ENCODE results near the gene SHROOM1.

The SHROOM1 gene

DNA sequence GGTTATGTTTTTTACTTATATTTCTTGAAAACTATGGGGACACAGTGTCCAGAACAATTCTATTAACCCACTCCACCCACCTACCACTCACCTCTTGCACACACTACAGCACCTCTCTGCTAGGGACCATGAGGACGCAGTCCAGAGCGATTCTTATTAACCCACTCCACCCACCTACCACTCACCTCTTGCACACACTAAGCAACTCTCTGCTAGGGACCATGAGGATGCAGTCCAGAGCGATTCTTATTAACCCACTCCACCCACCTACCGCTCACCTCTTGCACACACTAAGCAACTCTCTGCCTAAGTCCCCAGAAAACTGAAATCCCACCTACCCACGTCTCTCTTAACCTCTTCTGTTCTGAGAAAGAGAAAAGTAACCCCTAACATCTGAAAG lies 2.2 kb upstream of the SHROOM1 start:
- no peak for DNase-seq (ENCODE audit: low read depth)
- TF ChIP-seq, protein P1, sequence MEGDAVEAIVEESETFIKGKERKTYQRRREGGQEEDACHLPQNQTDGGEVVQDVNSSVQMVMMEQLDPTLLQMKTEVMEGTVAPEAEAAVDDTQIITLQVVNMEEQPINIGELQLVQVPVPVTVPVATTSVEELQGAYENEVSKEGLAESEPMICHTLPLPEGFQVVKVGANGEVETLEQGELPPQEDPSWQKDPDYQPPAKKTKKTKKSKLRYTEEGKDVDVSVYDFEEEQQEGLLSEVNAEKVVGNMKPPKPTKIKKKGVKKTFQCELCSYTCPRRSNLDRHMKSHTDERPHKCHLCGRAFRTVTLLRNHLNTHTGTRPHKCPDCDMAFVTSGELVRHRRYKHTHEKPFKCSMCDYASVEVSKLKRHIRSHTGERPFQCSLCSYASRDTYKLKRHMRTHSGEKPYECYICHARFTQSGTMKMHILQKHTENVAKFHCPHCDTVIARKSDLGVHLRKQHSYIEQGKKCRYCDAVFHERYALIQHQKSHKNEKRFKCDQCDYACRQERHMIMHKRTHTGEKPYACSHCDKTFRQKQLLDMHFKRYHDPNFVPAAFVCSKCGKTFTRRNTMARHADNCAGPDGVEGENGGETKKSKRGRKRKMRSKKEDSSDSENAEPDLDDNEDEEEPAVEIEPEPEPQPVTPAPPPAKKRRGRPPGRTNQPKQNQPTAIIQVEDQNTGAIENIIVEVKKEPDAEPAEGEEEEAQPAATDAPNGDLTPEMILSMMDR (IDR thresholded peaks at IDR 0.05; ENCODE audit: control insufficient read depth, extremely low read depth, insufficient read depth), result no peak

DNA sequence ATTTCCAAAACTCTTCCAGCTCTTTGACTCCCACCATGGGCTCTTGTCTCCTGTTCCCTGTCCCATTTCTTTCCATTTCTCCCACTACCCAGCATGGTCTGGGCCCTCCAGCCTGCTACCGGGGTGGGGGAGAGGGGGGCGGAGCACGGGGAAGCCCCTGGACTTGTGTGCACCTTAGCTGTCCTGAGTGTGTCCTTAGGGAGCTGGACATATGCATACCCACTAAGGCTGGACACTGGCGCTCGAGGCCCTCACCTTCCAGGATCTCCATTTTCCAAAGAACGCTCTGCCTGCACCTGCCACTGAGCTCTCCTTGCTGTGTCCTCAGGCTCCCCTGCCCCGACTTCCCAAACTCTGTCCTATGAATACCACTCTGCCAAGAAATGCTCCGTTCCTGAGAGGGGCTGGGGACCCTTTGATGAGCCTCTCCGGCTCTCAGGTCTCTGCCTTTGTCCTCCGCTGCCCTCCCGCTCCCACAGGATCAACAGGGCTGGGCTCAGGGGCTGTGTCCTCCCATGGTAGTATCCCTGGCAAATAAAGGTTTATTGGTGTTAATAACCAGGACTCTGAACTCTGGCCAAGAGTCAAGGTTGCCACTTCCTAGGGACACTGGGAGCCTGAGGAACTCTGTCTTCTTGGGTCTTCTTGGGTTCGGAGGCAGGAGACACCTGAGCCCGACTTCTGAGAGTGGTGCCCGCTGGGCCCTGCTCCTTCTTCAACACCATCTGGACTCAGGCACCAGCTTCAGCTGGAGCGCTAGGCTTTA lies 831 bp upstream of the SHROOM1 start:
- DNase-seq (ENCODE audit: low read depth), result no peak
- TF ChIP-seq, protein P1 (IDR thresholded peaks at IDR 0.05; ENCODE audit: control insufficient read depth, extremely low read depth, insufficient read depth), result no peak
- peak overlapping the region; percentile 67 for H3K4me3 ChIP-seq (ENCODE audit: low read depth, low read length)

More for the DNA sequence above, 2.2 kb upstream of the SHROOM1 start:
- no peak overlapping the region for H3K4me3 ChIP-seq (ENCODE audit: low read depth, low read length)

DNA sequence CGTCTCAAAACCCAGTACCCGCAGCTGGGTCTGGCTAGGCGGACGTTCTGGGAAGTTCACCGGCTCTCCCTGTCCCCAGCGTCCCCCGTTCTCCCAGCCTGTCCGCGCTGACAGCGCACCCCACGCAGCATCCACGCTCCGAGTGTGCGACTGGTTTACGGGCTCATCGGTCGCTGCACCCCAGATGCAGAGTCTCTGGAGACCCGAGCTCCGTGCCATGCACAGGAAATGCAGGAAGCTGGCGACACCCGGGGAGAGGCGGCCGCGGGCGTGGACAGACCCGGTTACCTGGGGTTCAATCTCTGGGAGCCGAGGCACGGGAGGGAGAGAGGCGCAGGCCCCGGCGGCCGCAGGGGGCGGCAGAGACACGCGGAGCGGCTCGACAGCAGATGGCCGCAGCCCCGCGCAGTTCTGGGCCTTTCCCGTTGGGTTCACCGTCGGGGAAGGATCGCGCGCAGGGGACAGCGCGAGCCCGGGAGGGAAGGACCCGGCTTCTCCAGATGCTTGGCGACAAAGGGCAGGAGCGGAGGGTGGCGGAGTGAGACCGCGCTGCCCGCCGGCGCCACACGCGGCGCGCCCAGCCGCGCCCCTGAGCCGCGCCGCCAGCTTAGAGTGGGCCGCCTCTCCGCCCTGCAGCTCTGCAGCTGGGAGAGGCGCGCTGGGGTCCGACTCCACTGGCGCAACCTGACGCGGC lies 558 bp downstream of the SHROOM1 start:
- DNase-seq (ENCODE audit: low read depth), result no peak
- TF ChIP-seq, protein P1 (IDR thresholded peaks at IDR 0.05; ENCODE audit: control insufficient read depth, extremely low read depth, insufficient read depth), result peak; percentile 81
- peak overlapping the region; percentile 67 for H3K4me3 ChIP-seq (ENCODE audit: low read depth, low read length)

DNA sequence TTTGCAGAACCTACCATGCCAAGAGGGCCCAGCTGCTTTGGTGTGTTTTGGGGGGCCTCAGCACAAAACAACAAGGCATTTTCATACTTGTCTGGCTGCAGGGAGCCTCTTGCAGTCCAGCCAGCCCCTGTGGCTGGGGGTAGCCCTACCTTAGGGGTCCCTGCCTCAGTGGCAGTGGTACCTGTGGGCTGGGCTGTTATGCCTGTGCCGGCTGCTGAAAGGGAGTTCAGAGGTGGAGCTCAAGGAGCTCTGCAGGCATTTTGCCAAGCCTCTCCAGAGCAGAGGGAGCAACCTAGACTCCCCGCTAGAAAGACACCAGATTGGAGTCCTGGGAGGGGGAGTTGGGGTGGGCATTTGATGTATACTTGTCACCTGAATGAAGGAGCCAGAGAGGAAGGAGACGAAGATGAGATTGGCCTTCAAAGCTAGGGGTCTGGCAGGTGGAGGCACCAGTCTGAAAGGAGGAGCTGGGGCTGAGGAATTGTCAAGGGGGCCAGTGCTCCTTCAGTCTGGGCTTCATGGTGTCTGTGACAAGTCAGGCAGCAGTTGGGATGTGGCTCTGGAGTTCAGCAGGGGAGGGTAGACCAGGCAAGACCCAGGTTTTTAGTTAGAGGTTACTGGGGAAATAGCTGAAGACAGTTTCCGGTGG lies 1.5 kb downstream of the SHROOM1 start:
- TF ChIP-seq, protein P1 (IDR thresholded peaks at IDR 0.05; ENCODE audit: control insufficient read depth, extremely low read depth, insufficient read depth), result no peak
- no peak for DNase-seq (ENCODE audit: low read depth)
- peak overlapping the region; percentile 67 for H3K4me3 ChIP-seq (ENCODE audit: low read depth, low read length)

DNA sequence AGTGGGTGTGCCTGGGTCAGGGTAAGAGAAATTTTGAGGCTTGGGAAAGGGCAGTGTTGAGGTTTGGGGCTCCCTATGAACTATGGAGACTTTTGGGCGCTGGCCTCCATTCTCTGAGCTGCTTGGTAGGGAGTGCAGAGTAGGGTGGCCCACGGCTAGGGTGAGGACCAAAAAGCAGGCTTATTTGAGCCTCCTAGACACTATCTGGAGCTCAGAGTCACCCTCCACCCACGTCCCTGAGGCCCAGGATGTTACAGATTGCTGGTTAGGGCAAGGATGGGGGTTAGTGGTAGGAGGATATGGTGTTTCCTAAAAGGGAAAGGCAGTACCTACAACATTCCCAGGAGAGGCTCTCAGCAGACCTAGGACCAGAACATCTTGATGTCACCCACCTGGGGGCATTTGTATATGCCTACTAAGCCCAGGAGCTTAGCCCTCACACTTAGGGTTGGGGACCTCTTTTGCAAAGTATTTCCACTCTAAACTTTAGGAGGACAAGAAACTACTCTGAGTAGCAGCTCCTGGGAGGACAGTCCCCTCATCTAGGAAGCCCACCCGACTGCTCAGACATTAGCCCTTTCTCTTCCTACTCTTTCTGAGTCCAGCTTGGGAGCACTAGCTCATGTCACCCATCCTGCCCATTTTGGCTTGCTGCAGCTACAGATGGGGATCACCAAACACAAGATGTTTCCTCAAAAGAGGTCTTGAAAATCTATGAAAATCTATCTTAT lies 2.3 kb downstream of the SHROOM1 start:
- no peak overlapping the region for H3K4me3 ChIP-seq (ENCODE audit: low read depth, low read length)
- TF ChIP-seq, protein P1 (IDR thresholded peaks at IDR 0.05; ENCODE audit: control insufficient read depth, extremely low read depth, insufficient read depth), result no peak

DNA sequence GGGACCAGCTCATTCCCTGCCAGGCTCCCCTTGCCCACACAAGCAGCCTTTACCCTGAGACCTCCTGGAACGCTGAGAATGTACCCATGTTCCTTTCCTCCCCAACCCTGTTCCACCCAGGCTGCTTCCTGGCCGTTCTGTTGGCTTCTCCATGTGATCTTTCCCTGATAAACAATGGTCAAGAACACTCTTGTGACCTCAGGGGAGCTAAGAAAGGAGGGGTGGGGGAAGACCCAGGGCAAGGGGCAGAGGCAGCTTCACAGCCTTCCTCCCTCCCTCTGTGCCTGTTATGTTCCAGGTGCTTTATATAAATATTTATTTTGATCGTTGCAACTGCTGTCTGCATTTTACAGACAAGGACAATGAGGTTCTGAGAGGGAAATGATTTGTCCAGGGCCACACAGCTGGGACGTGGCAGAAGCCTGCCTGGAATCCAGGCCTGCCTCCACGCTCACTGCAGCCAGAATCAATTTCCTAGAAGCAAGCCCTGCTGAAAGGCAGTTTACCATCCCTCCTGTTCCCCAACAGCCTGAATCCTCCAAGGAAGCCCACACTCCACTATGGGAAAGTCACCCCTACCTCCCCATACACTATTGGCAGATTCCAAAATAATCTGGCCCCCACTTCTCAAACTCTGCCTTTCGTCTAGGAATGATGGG lies 3.9 kb downstream of the SHROOM1 start:
- TF ChIP-seq, protein P1 (IDR thresholded peaks at IDR 0.05; ENCODE audit: control insufficient read depth, extremely low read depth, insufficient read depth), result no peak
- DNase-seq (ENCODE audit: low read depth), result no peak
- no peak overlapping the region for H3K4me3 ChIP-seq (ENCODE audit: low read depth, low read length)

More for the DNA sequence above, 2.3 kb downstream of the SHROOM1 start:
- DNase-seq (ENCODE audit: low read depth), result no peak

Data from LNCaP clone FGC (cell line).